ENCODE measurements around the gene MTFMT.

The MTFMT gene

DNA sequence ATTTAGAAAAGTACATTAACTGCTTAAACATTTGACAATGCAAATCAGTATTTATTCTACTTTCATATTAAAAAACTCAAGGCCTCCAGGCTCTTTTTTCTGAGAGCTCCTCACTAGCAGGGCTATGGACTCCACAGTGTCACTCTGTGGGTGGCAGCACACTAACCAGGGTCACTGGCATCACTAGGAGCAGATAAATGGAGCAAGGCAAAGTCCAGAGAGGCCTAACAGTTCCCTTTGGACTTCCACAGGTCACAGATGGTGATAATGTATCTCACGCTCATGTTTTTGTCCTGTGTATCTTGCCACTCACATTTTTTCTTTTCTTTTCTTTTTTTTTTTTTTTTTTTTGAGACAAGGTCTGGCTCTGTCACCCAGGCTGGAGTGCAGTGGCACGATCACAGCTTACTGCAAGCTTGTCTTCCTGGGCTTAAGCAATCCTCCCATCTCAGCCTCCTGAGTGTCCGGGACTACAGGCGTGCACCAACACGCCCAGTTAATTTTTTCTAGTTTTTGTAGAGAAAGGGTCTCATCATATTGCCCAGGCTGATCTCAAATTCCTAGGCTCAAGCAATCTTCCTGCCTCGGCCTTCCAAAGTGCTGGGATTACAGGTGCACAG lies 47.5 kb downstream of the MTFMT start:
- no peak for DNase-seq

DNA sequence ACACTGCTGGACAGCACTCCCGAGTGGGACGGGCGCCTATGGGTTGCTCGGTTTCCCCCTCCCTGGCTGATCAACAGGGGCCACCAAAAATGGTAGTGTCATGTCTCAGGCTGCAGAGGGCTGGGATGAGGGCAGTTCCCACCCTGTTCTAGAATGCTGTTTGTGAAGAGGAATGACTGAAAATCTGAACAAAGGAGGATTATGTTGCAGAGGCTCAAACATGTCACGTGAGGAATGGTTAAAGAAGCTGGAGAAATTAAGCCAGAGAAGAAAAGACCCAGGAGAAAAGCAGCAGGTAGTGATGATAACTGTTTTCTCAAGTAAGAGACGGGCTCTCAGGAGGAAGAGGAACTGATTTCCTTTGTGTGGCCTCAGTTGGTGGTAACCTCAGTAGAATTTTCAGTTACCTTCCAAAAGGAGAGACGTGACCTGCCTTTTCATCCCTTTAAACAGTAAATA lies 50.2 kb downstream of the MTFMT start:
- no peak for DNase-seq

DNA sequence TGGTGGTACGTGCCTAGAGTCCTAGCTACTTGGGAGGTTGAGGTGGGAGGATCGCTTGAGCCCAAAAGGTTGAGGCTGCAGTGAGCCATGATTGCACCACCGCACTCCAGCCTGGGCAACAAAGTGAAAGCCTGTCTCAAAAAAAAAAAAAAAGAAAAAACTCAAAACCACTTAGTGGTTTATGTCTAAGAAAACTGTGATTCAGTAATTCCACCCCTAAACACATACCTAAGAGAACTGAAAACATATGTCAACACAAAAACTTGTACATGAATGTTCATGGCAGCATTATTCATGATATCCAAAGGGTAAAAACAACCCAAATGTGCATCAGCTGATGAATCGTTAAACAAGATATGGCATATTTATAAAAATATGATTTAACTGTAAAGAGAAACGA lies 54.0 kb downstream of the MTFMT start:
- no peak for DNase-seq

DNA sequence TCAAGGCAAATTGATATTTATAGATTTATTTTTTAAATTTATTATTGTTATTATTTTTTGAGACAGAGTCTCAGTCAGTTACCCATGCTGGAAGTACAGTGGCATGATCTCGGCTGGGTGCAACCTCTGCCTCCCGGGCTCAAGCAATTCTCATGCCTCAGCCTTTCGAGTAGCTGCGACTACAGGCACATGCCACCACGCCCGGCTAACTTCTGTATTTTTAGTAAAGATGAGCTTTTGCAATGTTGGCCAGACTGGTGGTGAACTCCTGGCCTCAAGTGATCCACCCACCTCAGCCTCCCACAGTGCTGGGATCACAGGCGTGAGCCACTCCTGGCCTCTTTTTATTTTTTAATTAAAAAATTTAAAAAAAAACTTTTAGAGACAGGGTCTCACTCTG lies 58.7 kb downstream of the MTFMT start:
- DNase-seq = no peak

DNA sequence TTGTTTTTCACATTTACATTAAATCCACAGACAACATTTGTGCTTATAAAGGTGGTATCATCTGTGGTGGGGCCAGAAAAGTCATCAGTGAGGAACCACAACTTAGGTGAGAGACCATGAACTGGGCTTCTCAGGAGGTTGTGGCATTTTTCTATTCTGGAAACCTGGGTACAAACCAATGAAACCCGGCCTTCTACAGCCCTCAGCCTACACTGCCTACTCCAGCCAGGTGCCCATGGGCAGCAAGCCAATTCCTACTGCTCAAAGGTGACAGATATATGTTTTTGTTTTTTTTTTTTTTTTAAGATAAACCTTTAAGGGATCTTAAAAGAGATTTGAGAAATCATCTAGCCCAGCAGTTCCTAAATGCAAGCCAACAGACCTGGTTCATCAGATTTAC lies 60.0 kb downstream of the MTFMT start:
- no peak for DNase-seq

DNA sequence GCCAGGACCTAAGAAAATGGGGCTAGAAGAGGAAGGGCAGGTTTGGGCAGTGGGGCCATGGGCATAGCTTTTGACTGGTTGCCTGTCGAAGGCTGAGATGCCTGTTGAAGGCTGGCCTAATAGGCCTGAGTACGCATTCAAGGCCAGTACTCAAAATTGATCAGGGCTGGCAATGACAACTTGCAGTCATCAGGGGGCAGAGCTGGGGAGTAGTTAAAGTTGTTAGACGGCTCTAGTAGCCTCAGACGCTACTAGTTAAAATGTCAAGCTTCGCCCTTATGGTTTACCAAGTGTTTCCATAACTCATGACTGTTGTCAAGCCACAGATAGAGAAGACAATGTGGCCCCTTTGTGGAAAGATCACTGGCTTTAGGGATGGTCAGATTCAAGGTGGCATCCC lies 68.4 kb downstream of the MTFMT start:
- DNase-seq = no peak

DNA sequence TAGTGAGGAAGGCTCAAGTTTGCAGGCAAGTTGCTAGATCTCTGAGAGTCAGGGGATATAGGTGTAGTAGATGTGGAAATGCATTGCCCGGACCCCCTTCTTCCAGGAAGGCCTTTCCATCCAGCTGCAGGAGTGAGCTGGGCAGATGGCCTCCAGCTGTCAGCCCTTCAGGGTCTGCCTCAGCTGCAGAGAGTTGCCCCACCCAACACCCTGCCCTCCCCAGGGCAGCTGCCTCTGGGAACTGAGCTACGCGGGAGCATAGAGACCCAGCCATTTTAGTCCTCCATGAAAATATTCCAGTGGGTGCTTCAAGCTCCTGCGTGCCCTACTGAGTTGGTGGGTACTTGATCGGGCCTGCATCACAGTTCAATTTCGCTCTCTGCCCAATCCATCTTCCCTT lies 69.3 kb downstream of the MTFMT start:
- DNase-seq = no peak

DNA sequence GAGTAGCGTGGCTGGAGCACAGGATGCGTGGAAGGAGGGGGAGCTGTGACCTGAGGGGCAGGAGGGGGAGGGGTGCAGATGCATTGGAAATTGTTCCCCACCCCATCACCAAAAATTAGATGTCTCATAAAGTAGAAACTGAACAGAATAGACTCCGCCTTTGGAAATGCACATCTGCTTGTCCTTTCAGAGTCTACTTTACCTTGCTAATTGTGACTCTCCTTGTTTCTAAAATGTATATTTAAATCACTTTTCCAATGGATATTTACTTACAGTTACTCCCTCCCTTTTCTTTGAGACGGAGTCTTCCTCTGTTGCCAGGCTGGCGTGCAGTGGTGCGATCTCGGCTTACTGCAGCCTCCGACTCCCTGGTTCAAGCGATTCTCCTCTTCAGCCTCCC lies 70.3 kb downstream of the MTFMT start:
- DNase-seq = no peak

DNA sequence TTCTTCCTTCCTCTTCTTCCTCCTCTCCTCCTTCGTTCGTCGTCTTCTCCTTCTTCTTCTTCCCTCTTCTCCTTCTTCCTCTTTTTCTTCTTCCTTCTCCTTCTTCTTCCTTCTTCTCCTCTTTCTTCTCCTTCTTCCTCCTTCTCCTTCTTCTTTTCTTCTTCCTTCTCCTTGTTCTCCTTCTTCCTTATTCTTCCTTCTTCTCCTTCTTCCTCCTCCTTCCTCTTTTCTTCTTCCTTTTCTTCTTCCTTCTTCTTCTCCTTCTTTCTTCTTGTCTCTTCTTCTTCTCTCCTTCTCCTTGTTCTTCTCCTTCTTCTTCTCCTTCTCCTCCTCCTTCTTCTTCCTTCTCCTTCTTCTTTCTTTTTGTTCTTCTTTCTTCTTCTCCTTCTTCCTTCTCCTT lies 75.0 kb downstream of the MTFMT start:
- DNase-seq = no peak

DNA sequence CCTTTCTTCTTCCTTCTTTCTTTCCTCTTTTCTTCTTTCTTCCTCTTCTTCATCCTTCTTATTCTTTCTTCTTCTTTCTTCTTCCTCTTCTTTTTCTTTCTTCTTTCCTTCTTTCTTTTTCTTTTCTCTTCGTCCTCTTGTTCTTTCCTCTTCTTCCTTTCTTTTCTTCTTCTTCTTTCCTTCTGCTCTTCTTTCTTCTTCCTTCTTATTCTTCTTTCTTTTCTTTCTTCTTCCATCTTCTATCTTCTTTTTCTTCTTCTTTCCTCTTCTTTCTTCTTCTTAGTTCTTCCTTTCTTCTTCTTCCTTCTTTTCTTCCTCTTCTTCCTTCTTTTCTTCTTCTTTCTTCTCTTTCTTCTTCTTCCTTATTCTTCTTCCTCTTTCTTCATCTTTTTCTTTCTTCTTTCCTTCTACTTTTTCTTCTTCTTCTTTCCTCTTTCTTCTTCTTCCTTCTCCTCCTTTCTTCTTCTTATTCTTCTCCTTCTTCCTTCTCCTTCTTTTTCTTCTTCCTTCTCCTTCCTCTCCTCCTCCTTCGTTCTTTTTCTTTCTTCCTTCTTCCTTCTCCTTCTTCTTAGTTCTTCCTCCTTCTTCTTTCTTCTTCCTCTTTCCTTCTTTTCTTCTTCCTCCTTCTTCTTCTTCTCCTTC lies 77.5 kb downstream of the MTFMT start:
- DNase-seq = no peak

Data from NCI-H510A treated with DMSO at 0.1 percent for 48 hours (cell line).